ENCODE data around the gene ERV3-1. TPM values are rescaled to one million over a fixed set of nuclear protein-coding genes. Genes with fewer than 3 reads are reported as not detected.

ERV3-1 gene
- polyA plus RNA-seq, 4 donors: 0.27 to 21.7 (median 8.6) TPM

GRCh38 chr7:64997927-64998391 lies 8.5 kb downstream of the ERV3-1 start:
- Histone ChIP-seq H3K4me1 (ENCODE audit: control insufficient read depth in 3 of 3, insufficient read depth in 2 of 3, low read depth in 1 of 3, low read length in 2 of 3) (no peaks in the 10 kb centered on the region), H3K27me3 (ENCODE audit: control insufficient read depth in 3 of 3, insufficient read depth in 3 of 3, low read length in 3 of 3) (no peaks in the 10 kb centered on the region), H3K27ac (ENCODE audit: low read depth in 1 of 3, low read length in 2 of 3) (no peak overlapping the region), H3K36me3 (ENCODE audit: control insufficient read depth in 3 of 3, insufficient read depth in 2 of 3, low read depth in 1 of 3, low read length in 3 of 3) (peaks cover 0 to 27% (median 0%) of the 10 kb centered on the region in 3 donors), H3K9me3 (ENCODE audit: control insufficient read depth in 2 of 2, insufficient read depth in 1 of 2, low read depth in 1 of 2, low read length in 1 of 2) (peaks cover 0 to 89% of the 10 kb centered on the region in 2 donors), H3K4me3 (ENCODE audit: low read depth in 1 of 3, low read length in 3 of 3) (no peak overlapping the region)
- DNase-seq (no peak), FAIRE-seq (no peak)
- WGBS, 3 donors: 86 to 90% (median 89%) methylated on average over 8 of the region's 8 CpGs

DNA sequence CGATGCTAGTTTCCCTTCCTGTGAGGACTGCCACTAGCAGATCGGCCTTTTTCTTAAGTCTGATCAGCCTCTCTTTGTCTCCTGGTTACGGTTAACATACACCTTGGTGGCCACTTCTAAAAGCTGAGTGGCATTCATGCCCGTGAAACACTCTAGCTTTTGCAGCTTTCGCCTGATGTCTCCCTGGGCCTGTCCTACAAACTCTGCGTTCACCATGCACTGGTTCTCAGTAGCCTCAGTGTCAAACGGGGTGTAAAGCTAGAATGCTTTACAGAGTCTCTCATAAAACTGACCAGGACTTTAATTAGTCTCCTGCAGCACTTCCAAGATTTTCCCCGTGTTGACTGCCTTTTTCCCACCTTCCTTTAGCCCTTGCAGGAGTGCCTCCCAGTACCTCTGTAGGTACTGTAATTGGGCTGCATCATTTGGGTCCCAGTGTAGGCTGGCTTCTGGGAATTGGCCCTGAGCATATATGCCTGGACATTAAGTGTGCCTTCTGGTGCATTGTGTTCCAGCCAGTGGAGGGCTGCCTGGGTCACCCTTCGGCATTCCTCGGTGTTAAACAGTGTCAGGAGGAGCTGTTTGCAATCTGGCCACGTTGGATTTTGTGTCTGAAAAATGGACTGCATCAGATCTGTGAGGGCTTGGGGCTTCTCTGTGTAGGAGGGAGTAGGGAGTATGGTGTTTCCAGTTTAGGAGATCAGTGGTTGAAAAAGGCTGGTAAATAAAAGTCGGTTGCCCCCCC lies 9.2 kb downstream of the ERV3-1 start:
- H3K27ac ChIP-seq (ENCODE audit: low read depth in 1 of 3, low read length in 2 of 3): no peak overlapping the region
- 95% methylated on average over 12 of the region's 12 CpGs for WGBS, 3 donors
- FAIRE-seq: no peak
- DNase-seq: no peak
- no peaks in the 10 kb centered on the region for H3K27me3 ChIP-seq (ENCODE audit: control insufficient read depth in 3 of 3, insufficient read depth in 3 of 3, low read length in 3 of 3)
- H3K4me3 ChIP-seq (ENCODE audit: low read depth in 1 of 3, low read length in 3 of 3): no peak overlapping the region
- H3K36me3 ChIP-seq (ENCODE audit: control insufficient read depth in 3 of 3, insufficient read depth in 2 of 3, low read depth in 1 of 3, low read length in 3 of 3): peaks cover 0 to 27% (median 0%) of the 10 kb centered on the region in 3 donors
- H3K9me3 ChIP-seq (ENCODE audit: control insufficient read depth in 2 of 2, insufficient read depth in 1 of 2, low read depth in 1 of 2, low read length in 1 of 2): peaks cover 0 to 92% of the 10 kb centered on the region in 2 donors
- H3K4me1 ChIP-seq (ENCODE audit: control insufficient read depth in 3 of 3, insufficient read depth in 2 of 3, low read depth in 1 of 3, low read length in 2 of 3): no peaks in the 10 kb centered on the region

DNA sequence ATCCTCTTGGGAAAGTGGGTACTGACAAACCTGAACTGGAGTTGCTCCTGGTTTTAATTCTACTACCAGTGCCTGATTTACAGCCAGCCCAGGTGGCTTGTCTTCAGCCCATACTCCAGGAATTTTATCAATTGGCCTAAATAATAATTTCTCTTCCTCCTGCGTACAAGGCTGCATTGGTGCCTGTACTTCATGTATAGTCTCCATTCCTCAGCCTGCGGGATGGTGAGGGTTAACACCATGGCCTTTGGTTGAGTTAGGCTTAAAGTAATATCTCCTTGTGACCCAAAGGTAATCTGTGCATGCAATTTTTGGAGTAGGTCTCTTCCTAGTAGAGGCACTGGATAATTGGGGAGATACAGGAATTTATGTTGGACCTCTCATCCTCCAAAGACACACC lies 10.2 kb downstream of the ERV3-1 start:
- Histone ChIP-seq H3K27ac (ENCODE audit: low read depth in 1 of 3, low read length in 2 of 3) (no peak overlapping the region), H3K4me1 (ENCODE audit: control insufficient read depth in 3 of 3, insufficient read depth in 2 of 3, low read depth in 1 of 3, low read length in 2 of 3) (no peaks in the 10 kb centered on the region), H3K27me3 (ENCODE audit: control insufficient read depth in 3 of 3, insufficient read depth in 3 of 3, low read length in 3 of 3) (no peaks in the 10 kb centered on the region), H3K4me3 (ENCODE audit: low read depth in 1 of 3, low read length in 3 of 3) (no peak overlapping the region), H3K36me3 (ENCODE audit: control insufficient read depth in 3 of 3, insufficient read depth in 2 of 3, low read depth in 1 of 3, low read length in 3 of 3) (peaks cover 0 to 24% (median 2%) of the 10 kb centered on the region in 3 donors), H3K9me3 (ENCODE audit: control insufficient read depth in 2 of 2, insufficient read depth in 1 of 2, low read depth in 1 of 2, low read length in 1 of 2) (peaks cover 0 to 95% of the 10 kb centered on the region in 2 donors)
- 97 to 100% (median 98%) methylated on average over 2 of the region's 2 CpGs for WGBS, 3 donors
- FAIRE-seq (no peak), DNase-seq (no peak)

DNA sequence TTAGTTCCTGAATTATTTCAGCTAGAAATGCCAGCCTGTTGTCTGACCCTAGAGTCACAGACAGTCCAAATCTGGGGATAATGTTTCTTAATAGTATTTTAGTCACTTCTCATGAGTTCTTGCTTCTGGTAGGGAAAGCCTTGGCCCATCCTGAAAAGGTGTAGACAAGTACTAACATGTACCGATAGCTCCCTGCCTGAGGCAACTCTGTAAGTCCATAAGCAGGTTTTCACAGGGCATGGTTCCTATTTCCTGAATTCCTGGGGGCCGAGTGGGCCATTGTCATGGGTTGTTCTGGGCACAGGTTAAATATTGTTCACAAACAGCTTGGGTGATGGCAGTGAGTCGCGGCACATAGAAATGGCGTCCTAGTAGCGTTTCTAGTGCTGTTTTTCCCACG lies 12.6 kb downstream of the ERV3-1 start:
- H3K27ac ChIP-seq (ENCODE audit: low read depth in 1 of 3, low read length in 2 of 3): no peak overlapping the region
- peaks cover 0 to 23% (median 2%) of the 10 kb centered on the region in 3 donors for H3K36me3 ChIP-seq (ENCODE audit: control insufficient read depth in 3 of 3, insufficient read depth in 2 of 3, low read depth in 1 of 3, low read length in 3 of 3)
- FAIRE-seq: no peak
- no peaks in the 10 kb centered on the region for H3K27me3 ChIP-seq (ENCODE audit: control insufficient read depth in 3 of 3, insufficient read depth in 3 of 3, low read length in 3 of 3)
- no peak overlapping the region for H3K4me3 ChIP-seq (ENCODE audit: low read depth in 1 of 3, low read length in 3 of 3)
- no peaks in the 10 kb centered on the region for H3K4me1 ChIP-seq (ENCODE audit: control insufficient read depth in 3 of 3, insufficient read depth in 2 of 3, low read depth in 1 of 3, low read length in 2 of 3)
- 98% methylated on average over 7 of the region's 7 CpGs for WGBS, 3 donors
- DNase-seq: no peak
- H3K9me3 ChIP-seq (ENCODE audit: control insufficient read depth in 2 of 2, insufficient read depth in 1 of 2, low read depth in 1 of 2, low read length in 1 of 2): peaks cover 0 to 92% of the 10 kb centered on the region in 2 donors

DNA sequence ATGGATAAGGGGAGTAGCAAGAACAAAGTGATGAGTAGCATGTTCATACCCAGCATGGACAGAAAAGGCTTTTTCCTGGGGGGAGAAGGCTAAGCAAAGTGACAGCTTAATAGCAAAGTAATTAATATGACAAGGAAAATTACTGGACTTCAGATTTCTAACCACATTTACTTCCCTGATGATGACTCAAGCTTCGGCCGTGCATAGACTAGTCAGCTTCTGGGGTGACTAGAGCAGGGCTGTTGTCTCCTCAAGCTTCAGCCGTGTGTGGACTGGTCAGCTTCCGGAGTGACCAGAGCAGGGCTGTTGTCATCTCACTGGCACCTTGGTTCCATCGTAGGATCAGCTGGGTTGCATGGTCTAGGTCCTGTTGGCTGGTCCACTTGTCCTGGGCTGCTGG lies 13.5 kb downstream of the ERV3-1 start:
- 78 to 86% (median 83%) methylated on average over 5 of the region's 5 CpGs for WGBS, 3 donors
- no peak overlapping the region for H3K4me3 ChIP-seq (ENCODE audit: low read depth in 1 of 3, low read length in 3 of 3)
- peaks cover 0 to 16% (median 2%) of the 10 kb centered on the region in 3 donors for H3K36me3 ChIP-seq (ENCODE audit: control insufficient read depth in 3 of 3, insufficient read depth in 2 of 3, low read depth in 1 of 3, low read length in 3 of 3)
- no peak overlapping the region for H3K27ac ChIP-seq (ENCODE audit: low read depth in 1 of 3, low read length in 2 of 3)
- H3K4me1 ChIP-seq (ENCODE audit: control insufficient read depth in 3 of 3, insufficient read depth in 2 of 3, low read depth in 1 of 3, low read length in 2 of 3): no peaks in the 10 kb centered on the region
- FAIRE-seq (no peak), DNase-seq (no peak)
- peaks cover 0 to 86% of the 10 kb centered on the region in 2 donors for H3K9me3 ChIP-seq (ENCODE audit: control insufficient read depth in 2 of 2, insufficient read depth in 1 of 2, low read depth in 1 of 2, low read length in 1 of 2)
- no peaks in the 10 kb centered on the region for H3K27me3 ChIP-seq (ENCODE audit: control insufficient read depth in 3 of 3, insufficient read depth in 3 of 3, low read length in 3 of 3)

- Histone ChIP-seq H3K27ac (ENCODE audit: low read depth in 1 of 3, low read length in 2 of 3) (no peak within 1 kb of the TSS), H3K4me3 (ENCODE audit: low read depth in 1 of 3, low read length in 3 of 3) (no peak within 1 kb of the TSS), H3K36me3 (ENCODE audit: control insufficient read depth in 3 of 3, insufficient read depth in 2 of 3, low read depth in 1 of 3, low read length in 3 of 3) (peaks cover 0 to 6% (median 2%) of the 10 kb centered on the region in 3 donors), H3K27me3 (ENCODE audit: control insufficient read depth in 3 of 3, insufficient read depth in 3 of 3, low read length in 3 of 3) (no peaks in the 10 kb centered on the region), H3K9me3 (ENCODE audit: control insufficient read depth in 2 of 2, insufficient read depth in 1 of 2, low read depth in 1 of 2, low read length in 1 of 2) (peaks cover 0 to 66% of the 10 kb centered on the region in 2 donors), H3K4me1 (ENCODE audit: control insufficient read depth in 3 of 3, insufficient read depth in 2 of 3, low read depth in 1 of 3, low read length in 2 of 3) (no peaks in the 10 kb centered on the region)
- DNase-seq: no peak
- no peak for FAIRE-seq
- WGBS, 3 donors: 74 to 84% (median 82%) methylated on average over 4 of the region's 4 CpGs
Measured at GRCh38 chr7:64990936-64991335, 15.6 kb downstream of the ERV3-1 start, which contains the start of gene ZNF117. ZNF117 (minus strand) TSS chr7:64991036.

DNA sequence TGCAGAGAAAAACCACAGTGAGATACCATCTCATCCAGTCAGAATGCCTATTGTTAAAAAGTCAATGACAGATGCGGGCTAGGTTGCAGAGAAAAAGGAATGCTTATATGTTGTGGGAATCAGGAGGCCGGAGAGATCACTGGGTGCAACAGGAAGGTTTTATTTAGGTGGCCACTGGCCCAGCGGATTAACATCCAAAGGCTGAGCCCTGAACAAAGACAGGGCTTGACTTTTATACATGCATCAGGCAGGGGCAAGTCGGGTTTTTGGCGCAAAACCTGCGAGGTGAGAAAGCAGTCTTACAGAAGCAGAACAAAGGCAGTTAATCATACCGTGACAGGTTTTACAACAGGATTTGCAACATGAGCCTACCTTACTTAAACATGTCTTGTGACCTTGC lies 16.3 kb downstream of the ERV3-1 start:
- no peak for DNase-seq
- 95 to 98% (median 97%) methylated on average over 7 of the region's 7 CpGs for WGBS, 3 donors
- Histone ChIP-seq H3K27ac (ENCODE audit: low read depth in 1 of 3, low read length in 2 of 3) (no peak overlapping the region), H3K4me3 (ENCODE audit: low read depth in 1 of 3, low read length in 3 of 3) (no peak overlapping the region), H3K4me1 (ENCODE audit: control insufficient read depth in 3 of 3, insufficient read depth in 2 of 3, low read depth in 1 of 3, low read length in 2 of 3) (no peaks in the 10 kb centered on the region), H3K36me3 (ENCODE audit: control insufficient read depth in 3 of 3, insufficient read depth in 2 of 3, low read depth in 1 of 3, low read length in 3 of 3) (peaks cover 0 to 6% (median 2%) of the 10 kb centered on the region in 3 donors), H3K9me3 (ENCODE audit: control insufficient read depth in 2 of 2, insufficient read depth in 1 of 2, low read depth in 1 of 2, low read length in 1 of 2) (peaks cover 0 to 63% of the 10 kb centered on the region in 2 donors), H3K27me3 (ENCODE audit: control insufficient read depth in 3 of 3, insufficient read depth in 3 of 3, low read length in 3 of 3) (no peaks in the 10 kb centered on the region)
- no peak for FAIRE-seq

- Histone ChIP-seq H3K27ac (ENCODE audit: low read depth in 1 of 3, low read length in 2 of 3) (no peak overlapping the region), H3K4me3 (ENCODE audit: low read depth in 1 of 3, low read length in 3 of 3) (no peak overlapping the region), H3K36me3 (ENCODE audit: control insufficient read depth in 3 of 3, insufficient read depth in 2 of 3, low read depth in 1 of 3, low read length in 3 of 3) (peaks cover 0 to 9% (median 7%) of the 10 kb centered on the region in 3 donors), H3K27me3 (ENCODE audit: control insufficient read depth in 3 of 3, insufficient read depth in 3 of 3, low read length in 3 of 3) (no peaks in the 10 kb centered on the region), H3K9me3 (ENCODE audit: control insufficient read depth in 2 of 2, insufficient read depth in 1 of 2, low read depth in 1 of 2, low read length in 1 of 2) (peaks cover 0 to 14% of the 10 kb centered on the region in 2 donors), H3K4me1 (ENCODE audit: control insufficient read depth in 3 of 3, insufficient read depth in 2 of 3, low read depth in 1 of 3, low read length in 2 of 3) (no peaks in the 10 kb centered on the region)
- DNase-seq: no peak
- WGBS, 3 donors: 96 to 98% (median 97%) methylated on average over 5 of the region's 5 CpGs
- FAIRE-seq: no peak
Measured at GRCh38 chr7:64978497-64979203, 27.8 kb downstream of the ERV3-1 start.

Measured in small intestine (tissue), 7 donors.